Right ventricle myocardium superior (tissue), 1 donor: ENCODE results near the gene PVALEF. TPM values are rescaled to one million over a fixed set of nuclear protein-coding genes. Genes with fewer than 3 reads are reported as not detected.
A peak's percentile ranks its signal among the peaks of the same experiment; 100 is the strongest.

Experiments
- ATAC-seq: fragments of 200-7000 bp; cut with Tn5 transposase; one replicate; pipeline ENCODE4 v1.9.1; 2020; ENCODE audit warnings: mild to moderate bottlenecking; ENCODE audit not compliant: poor library complexity
- DNase-seq: peaks from one replicate; pipeline ENCODE4 v3.0.0-alpha.2; 2020
- intact Hi-C: fragments of 100-400 bp; cut with DNase I; formaldehyde crosslinking; loops from one replicate; pipeline ENCODE4 v1.11.2; 2022
- long read RNA-seq: library from polyadenylated mRNA; unstranded; transcript quantifications from one replicate; pipeline ENCODE4 v2.0.0, GENCODE V29; 2021
- total RNA-seq: library from RNA; stranded (reverse); fragmentation: NEBNext Ultra II Directional; extraction: Animal tissue kit (Norgen Biotek cat#: 25700); gene quantifications from one replicate; pipeline ENCODE4 v1.2.1, GENCODE V29; 2021
- donor health status: DM: no; HTN: yes; CAD: no; lungs with severe emphysema.

Gene PVALEF
- not detected for total RNA-seq
- long read RNA-seq, result 0 reads

- DNase-seq (no peak), ATAC-seq (peak; percentile 16)
- intact Hi-C loops, result no loop called here
These were observed at the start of gene PVALEF for GRCh38 chr17:81165246-81166032. Gene PVALEF (plus strand): TSS chr17:81165507. CDS start chr17:81181227, 15,720 bp downstream.

GRCh38 chr17:81115749-81116464 is 49.4 kb upstream of the PVALEF start:
- ATAC-seq, result peak; percentile 49
- peak; percentile 63 for DNase-seq
- intact Hi-C loops, result no loop called here

GRCh38 chr17:81116704-81117103 is 48.6 kb upstream of the PVALEF start:
- intact Hi-C loops, result no loop called here
- no peak for ATAC-seq
- no peak for DNase-seq

- ATAC-seq, result no peak
- intact Hi-C loops, result no loop called here
- no peak for DNase-seq
These were observed 47.6 kb upstream of the PVALEF start for GRCh38 chr17:81117672-81118198.

DNA sequence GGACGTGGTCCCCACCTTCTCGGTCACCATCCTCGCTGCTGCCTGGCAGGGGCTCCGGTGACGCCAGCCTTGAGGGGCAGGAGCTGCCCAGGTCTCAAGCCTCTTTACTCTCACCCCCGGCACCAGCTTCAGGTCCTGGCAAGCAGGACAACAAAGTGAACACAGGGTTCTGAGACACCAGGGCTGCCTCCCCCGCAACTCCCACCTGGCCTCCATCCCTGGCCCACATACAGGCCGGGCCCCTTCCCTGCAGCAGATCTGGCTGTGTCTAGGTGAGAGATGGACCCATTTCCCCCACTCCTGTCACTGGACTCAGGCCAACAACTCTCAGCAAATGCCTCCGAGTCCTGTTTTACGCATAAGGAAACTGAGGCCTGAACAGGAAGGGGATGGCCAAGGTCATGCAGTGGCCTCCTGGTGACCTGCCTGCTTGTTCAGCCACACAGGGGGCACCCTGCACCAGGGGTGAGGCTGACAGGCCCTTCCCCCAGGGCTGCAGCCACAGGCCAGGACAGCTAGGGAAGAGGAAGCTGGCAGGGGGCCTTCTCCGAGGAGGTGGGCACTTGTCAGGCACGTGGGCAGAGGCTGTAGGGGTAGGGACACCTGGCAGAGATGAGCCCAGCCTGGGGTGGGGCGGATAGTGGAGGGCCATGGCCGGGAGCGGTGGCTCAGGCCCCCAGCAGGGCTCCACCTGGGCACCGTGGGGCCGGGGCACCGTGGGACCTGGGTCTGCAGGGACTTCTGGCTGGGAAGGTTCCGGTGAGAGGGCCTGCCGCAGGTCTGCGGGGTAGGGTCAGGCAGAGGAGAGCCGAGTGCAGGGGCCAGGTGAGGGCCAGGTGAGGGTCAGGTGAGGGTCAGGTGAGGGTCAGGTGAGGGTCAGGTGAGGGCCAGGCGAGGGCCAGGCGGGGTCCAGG is 46.7 kb upstream of the PVALEF start:
- intact Hi-C loops, result no loop called here
- no peak for DNase-seq
- no peak for ATAC-seq

- ATAC-seq, result peak; percentile 36
- intact Hi-C loops, result no loop called here
These were observed 45.8 kb upstream of the PVALEF start for GRCh38 chr17:81119223-81120148.

DNA sequence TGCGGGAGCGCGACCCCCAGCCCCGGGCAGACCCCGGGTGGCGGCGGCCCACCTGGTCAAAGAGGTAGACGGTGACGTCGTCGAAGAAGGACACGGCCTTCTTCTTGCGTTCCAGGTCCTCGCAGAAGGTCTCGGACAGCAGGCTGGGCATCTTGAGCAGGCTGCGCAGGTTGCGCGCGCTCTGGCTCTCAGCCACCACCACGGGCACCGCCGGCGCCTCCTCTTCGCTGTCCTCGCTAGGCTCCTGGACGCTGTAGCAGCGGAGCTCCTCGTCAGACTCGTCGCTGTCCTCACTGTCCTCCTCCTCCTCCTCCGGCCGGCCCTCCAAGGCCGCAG is 45.2 kb upstream of the PVALEF start:
- intact Hi-C loops, result no loop called here
- DNase-seq (no peak), ATAC-seq (no peak)

More at GRCh38 chr17:81119223-81120148, 45.8 kb upstream of the PVALEF start:
- DNase-seq, result peak; percentile 74

- DNase-seq (no peak), ATAC-seq (no peak)
- intact Hi-C loops, result no loop called here
These were observed 44.3 kb upstream of the PVALEF start for GRCh38 chr17:81120695-81121621.

DNA sequence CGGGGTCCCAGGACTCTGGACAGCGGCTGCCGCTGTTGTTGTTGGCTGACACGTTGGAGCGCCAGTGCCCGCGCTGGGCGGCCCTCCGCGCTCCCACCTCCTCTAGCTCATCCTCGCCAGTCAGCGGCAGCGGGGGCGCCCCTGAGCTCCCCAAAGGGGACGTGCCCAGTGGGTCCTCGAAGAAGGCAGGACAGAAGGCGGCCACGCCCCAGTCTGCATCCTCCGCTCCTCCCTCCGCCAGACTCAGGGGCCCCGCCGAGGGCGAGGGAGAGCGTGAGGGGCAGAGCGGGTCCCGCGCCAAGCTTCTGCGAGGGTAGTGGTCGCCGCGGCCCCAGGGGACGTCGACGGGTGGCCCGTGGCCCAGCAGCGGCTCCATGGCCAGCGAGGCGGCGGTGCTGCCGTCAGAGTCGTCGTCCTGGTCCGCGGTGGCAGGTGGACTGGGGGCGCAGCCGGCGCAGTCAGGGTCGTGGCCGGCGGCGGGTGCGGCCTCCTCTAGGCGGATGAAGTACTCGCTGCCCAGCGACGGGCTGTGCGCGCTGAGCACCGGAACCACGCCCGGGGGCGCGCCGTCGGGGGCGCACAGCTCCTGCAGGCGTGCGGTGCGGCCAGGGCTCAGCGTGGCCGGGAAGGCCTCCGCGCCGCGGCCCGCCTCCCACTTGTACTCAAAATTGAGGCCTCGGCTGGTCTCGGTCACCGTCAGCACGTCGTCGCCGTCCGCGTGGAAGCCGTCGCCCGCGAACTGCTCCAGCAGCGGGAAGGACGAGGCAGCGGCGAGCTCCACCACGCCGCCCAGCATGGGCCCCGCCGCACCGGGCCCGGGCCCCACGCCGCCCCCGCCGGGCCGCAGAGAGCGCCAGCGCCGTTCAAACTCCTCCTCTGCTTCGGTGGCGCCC is 43.2 kb upstream of the PVALEF start:
- ATAC-seq (no peak), DNase-seq (no peak)
- intact Hi-C loops, result no loop called here

GRCh38 chr17:81123052-81124048 is 42.0 kb upstream of the PVALEF start:
- intact Hi-C loops, result no loop called here
- DNase-seq, result no peak
- no peak for ATAC-seq

GRCh38 chr17:81124377-81124776 is 40.9 kb upstream of the PVALEF start:
- intact Hi-C loops, result no loop called here
- ATAC-seq, result no peak
- no peak for DNase-seq

- intact Hi-C loops, result no loop called here
- peak; percentile 65 for ATAC-seq
- no peak for DNase-seq
These were observed 39.7 kb upstream of the PVALEF start for GRCh38 chr17:81125573-81126081.

DNA sequence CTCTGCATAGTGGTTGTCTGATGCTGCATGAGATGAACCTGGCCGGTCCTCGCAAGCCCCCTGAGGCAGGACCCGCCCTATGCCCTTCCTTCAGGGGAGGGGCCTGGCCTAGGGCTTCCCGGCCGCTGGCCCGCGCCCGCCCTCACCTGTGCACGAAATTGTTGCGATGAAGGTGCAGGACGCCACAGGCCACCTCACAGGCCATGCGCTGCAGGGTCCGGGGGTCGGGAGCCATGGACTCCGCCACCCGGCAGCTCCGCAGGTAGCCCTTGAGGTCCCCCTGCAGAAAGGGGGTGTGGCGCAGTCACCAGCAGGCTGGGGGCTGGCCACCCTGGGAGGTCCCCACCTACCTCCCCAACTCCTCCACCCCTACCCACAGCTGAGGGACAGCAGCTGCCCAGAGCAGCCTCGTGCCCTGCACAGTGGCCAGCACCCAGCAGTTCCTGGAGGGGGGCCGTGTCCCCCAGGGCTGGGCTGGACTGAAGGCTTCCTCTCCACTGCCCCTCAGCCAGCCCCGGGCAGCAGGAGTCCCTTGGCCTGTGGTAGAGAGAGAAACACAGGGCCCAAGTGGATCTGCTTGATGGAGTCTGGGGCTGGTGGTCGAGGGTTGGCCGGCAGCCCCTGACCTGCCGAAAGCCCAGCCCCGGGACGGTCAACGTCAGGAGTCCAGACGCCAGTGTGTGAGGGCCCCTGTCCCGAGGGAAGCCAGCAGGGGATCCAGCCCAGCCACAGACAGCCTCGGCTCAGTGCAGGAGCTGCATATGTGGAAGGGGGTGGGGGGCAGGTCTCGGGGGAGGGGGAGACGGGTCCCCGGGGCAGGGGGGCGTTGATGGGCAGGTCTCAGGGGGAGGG is 38.8 kb upstream of the PVALEF start:
- DNase-seq (no peak), ATAC-seq (no peak)
- intact Hi-C loops, result no loop called here

DNA sequence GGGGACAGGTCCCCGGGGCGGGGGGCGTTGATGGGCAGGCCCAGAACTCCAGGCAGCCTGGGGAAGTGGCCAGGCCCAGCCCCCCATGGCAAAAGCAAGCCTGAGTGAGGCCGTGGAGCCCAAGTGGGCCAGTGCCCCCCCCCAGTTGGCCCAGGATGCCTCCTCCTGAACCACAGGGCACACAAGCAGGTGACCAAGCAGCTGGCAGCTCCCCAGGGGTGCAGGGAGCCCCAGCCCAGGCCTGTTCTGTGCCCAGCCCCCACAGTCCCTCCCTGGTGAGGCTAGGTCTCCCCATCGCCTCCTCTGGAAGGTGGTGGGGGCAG is 38.2 kb upstream of the PVALEF start:
- ATAC-seq, result no peak
- intact Hi-C loops, result no loop called here
- no peak for DNase-seq
